Fibroblast of peridontal ligament (primary cell): ENCODE data around the gene AREG.
"Not testable (repeated sequence)": the region's sequence is repeated elsewhere in the genome, so short reads cannot be mapped to it uniquely, and the experiment has no call there.

ENCODE experiments used
- DNase-seq: peaks from one replicate; pipeline ENCODE4 v3.0.0-alpha.2; 2010; ENCODE audit errors: extremely low read depth

AREG gene, protein sequence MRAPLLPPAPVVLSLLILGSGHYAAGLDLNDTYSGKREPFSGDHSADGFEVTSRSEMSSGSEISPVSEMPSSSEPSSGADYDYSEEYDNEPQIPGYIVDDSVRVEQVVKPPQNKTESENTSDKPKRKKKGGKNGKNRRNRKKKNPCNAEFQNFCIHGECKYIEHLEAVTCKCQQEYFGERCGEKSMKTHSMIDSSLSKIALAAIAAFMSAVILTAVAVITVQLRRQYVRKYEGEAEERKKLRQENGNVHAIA

DNA sequence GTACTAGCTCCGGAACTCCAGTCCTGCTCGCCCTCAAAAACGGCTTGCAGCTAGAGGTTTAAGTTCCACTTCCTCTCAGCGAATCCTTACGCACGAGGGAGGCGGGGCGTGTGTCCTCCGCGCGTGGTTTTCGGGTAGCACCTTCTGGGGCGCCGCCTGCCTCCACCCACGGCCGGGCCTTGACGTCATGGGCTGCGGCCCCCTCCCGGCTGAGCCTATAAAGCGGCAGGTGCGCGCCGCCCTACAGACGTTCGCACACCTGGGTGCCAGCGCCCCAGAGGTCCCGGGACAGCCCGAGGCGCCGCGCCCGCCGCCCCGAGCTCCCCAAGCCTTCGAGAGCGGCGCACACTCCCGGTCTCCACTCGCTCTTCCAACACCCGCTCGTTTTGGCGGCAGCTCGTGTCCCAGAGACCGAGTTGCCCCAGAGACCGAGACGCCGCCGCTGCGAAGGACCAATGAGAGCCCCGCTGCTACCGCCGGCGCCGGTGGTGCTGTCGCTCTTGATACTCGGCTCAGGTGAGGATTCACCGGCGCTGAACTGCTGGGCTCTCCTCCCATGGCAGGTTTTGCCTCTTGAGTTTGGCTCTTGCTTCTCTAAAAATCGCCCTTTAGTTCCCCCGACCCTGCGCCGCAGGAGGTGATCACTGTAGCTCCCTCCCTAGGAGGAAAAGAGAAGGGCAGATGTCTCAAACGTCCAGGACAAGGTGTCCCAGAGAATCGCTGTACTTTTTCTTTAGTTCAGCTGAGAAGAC lies at the start of gene AREG:
Gene AREG (plus strand): TSS at position 246 of the 752 bp plus-strand sequence. CDS start 210 bp downstream, at position 456.
- peak; percentile 60 for DNase-seq

DNA sequence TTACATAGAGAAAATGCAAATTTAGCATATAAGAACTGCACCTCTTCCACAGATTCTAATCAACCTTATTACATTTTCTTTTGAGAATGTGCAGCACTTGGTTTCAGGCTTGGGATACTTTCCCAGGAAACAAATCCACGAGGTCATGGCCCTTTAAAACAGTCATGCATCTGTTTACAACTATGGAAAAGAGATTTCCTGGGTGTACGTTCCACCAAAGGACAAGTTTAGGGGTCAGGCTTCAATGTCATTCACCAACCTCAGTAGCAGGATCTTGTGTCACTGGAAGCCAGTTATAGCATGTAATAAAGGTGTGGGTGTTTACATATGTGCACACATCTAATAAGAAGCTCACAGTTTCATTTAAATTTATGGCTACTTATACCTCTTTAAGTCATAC lies 49.3 kb upstream of the AREG start:
- DNase-seq = peak; percentile 63

DNA sequence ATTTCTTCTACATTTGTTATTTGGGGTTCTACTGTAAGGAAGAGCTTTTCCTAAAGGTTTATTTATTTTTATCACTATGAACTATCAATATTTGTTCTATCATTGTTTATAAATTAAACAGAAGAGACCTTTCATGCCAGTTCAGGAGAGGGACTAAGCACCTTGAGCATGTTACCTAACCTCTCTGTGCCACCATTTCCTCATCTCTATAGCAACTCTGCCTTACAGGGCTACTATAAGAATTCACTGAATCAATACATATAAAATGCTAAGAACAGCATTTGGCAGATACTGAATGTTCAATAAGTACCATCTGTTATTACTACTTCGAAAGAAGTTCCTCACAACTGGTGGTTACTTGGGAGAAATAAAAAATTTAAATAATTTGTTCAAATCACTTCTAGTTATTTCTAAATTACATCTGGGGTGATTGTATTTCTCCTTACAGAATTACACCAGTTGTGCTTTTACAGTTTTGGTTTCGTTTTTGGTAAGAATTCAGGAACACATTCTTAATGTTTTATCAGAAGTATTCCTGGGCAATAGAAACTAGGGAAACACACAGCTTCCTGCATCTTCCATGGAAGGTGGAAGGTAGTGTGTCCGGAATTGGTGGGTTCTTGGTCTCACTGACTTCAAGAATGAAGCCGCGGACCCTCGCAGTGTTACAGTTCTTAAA lies 47.0 kb upstream of the AREG start:
- DNase-seq = peak; percentile 71

DNA sequence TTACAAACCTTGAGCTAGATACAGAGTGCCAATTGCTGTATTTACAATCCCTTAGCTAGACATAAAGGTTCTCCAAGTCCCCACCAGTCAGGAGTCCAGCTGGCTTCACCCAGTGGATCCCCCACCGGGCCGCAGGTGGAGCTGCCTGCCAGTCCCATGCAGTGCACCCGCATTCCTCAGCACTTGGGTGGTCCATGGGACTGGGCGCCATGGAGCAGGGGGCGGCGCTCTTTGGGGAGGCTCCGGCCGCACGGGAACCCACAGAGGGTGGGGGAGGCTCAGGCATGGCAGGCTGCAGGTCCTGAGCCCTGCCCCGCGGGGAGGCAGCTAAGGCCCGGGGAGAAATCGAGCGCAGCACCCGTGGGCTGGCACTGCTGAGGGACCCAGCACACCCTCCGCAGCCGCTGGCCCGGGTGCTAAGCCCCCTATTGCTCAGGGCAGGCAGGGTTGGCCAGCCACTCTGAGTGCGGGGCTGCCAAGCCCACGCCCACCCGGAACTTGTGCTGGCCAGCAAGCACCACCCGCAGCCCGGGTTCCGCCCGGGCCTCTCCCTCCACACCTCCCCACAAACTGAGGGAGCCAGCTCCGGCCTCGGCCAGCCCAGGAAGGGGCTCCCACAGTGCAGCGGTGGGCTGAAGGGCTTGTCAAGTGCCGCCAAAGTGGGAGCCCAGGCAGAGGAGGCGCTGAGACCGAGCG lies 45.9 kb upstream of the AREG start:
- DNase-seq = not testable (repeated sequence)

DNA sequence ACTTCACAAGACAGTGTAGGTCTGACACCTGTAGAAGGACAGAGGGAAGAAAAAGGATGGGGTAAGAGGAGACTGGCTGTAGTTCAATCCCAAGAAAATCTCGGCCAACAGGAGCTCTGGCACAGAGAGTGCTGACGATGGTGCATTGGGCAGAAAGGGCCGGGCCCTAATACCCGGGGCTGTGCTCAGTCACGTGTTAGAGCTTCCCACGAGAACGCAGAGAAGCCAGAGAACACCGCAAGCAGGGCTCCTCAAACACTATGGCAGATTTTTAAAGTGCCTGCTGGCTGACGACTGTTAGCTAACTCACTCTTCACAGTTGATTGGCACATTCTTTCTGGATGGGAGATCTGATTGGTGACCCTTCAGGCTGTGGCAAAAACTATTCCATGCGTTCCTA lies 44.5 kb upstream of the AREG start:
- no peak for DNase-seq

DNA sequence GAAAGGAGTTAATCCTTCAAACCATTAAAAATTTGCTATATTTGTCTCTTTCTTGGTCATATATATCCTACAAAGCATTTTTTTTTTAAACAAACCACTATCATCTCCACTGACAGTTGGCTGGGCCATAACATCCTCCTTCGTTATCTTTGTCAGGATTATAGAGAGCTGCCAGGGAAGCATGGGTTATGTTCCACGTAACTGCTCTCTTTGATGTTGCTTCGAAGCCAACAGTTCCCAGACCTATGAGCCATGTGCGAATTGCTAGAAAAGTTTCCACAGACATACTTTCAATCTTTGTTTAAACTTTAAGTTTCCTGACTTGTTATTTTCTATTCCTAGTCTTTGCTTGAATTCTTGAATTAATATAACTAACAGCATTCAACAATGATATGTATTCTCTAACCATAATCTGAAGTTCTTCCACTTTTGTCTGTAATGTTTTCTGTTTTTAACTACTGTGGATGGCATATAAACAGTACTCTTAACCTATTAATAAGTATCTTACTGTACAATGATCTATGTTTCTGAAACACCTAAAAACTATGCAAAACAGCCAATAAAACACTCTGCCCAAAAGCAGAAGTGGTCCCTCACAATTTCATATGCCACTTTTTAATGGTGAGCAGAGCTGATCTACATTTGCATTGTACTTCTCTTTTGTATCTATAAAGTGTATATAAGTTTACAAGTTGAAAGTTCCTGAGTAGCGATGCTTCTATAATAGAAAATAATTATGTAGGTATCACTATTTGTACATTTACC lies 42.1 kb upstream of the AREG start:
- DNase-seq = no peak

DNA sequence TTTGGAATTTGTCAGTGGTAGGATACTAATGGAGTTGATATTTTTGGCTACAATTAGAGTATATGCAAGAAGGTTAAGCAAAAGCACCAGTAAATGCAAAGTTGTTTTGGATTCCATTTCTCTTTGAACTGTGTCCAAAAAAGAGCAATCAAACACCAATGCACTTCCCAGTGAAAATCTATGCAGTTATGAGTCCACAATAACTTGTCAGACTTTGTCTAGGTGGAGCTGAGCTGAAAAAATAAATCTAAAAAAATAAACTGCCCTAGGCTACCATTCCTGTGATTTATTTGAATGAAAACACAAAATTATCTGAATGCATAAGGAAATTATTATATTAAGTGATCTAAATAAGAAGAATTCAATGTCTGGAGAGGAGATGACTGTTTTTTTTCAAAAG lies 37.0 kb upstream of the AREG start:
- no peak for DNase-seq

DNA sequence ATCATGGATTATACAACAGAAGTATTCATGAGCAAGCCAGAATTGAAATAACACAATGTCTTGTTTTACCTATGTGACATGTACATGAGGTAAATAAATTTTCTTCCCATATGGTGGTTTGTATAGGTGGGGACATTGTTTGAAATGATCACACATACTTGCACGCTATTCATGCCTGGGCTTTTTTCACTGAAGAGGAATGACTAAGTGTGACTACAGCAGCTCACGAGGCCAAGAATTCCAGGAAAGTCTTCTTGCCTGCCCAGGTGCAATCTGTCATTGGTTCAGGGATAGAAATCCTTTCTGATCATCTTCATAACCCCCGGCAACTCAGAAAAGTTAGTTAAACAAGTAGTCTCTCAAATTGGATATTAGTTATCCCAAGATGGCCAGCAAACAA lies 36.3 kb upstream of the AREG start:
- no peak for DNase-seq

DNA sequence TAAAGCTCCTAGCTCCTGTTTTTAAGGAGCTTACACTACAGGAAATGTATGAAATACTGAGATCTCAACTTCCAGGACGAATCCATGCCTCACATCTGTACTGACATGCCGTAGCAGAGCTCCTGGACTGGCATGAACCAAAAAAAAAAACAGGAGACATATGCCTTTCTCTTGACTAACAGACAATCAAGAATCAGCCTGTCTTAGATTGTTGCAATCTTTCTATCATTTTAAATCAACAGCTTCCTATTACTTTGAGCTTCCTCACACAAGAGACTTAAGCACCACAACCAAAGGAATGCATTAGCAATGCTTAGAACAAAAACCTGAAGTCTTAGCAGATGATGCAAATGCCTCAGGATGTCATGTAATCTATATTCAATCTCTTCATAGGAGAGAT lies 34.7 kb upstream of the AREG start:
- peak; percentile 25 for DNase-seq

DNA sequence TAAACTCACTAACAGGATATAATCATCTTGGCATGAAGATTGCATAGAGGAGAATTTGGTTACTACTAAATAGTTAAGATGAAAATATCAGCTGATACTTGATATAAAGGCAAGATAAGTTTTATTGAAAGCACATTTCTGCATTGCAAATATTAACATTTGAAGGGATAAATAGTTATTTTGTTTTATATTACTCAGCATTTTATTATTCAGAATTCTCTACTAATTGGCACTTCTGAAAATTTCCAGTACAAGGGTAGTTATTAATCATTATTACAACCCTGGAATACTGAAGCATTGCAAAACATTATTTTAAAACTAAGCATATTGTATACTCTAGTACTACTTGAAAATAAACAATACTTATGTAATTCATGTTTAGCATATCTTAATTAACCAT lies 32.7 kb upstream of the AREG start:
- no peak for DNase-seq

DNA sequence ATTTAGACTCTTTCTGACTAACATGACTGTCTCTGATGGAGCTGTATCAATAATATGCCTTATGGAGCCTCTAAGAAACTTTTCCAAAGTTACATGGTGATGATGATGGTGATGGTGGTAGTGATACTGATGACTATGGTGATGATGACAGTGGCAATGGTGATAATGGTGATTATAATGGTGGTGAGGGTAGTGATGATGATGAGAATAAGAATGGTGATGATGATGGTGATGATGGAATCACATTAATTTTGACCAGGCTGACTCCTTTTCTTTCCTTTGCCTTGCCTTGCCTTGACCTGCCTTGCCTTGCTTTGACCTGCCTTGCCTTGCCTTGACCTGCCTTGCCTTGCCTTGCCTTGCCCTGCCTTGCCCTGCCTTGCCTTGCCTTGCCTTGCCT lies 31.7 kb upstream of the AREG start:
- DNase-seq = no peak

DNA sequence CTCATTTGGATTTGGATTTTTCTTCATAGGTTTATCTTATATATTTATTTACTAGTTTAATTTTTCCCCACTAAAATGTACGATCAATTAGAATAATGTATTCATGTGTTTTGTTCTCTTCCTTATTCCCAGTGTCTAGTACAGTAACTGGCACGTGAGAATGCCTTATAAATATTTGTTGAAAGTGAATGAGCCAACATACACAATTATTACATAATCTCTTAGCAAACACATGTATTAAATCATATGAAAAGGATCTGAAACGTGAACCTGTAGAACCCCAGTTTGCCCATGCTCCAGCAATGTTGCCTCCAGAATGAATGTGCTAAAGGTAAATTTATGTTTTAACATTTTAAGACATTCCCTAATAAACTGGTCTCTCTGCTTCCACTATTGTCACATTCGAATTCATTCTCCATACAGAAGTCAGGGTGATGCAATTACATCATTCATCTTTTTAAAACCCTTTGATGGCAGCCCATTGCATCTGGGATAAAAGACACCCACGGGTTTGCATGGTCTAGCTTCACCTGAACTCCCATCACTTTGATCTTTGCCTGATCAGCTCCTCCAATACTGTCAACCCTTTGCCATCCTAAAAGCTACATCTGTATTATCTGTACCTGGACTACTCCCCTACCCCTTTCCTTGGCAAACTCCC lies 30.7 kb upstream of the AREG start:
- no peak for DNase-seq

DNA sequence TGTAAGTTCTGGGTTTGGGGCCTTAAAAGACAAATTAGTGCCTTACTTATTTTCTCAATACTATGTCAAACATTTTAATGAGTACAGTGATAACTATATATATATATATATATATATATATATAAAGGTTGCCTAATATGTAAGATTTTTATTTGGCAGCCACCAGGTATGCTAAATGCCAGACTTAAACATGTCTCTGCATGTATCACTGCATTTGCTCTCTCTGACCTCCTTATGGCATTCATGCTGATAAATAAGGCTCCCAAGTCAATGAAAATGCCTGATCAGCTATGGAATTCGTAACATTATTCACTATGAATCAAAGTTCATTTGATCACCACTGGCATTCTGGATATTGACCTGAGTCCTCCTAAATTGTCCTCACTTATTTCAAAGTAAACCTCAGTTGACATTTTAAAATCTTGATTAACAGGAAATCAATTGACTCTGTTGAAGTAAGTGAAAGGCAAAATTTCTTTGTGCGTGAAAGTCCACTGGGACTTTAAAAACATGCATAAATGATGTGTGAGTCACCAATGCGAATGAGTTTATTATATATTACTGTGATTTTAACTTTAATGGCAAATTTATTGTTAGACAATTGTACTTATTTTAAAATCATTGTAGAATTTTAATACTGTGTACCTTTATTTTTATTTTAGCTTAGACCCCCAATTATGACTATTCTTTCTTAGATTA lies 29.2 kb upstream of the AREG start:
- peak; percentile 36 for DNase-seq

DNA sequence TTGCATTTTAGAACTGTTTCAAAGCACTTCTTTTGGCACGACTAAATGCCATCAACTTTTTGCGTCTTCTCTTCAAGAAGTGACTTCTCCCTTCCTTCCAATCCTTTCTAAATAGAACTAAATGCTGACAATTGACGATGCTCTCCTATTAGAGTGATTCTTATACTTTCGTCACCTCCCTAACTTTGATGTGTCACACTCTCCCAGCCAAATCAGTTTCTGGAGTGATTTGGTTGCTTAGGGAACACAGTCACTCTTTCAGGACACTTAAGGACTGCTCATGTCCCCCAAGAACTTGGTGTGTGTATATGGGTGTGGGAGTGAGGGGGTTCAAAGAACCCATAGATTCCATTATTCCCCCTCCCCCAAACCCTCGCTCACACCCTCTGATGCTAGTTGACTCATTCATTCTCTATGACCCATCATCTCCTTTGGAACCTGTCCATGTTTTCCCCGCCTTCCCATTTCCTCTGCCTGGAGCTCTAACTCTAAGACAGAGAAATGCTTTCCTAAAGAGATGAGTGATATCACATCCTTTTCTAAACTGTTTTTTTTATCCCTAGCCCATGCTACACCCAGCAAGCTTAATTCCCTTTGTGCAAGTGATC lies 26.8 kb upstream of the AREG start:
- DNase-seq = peak; percentile 80

DNA sequence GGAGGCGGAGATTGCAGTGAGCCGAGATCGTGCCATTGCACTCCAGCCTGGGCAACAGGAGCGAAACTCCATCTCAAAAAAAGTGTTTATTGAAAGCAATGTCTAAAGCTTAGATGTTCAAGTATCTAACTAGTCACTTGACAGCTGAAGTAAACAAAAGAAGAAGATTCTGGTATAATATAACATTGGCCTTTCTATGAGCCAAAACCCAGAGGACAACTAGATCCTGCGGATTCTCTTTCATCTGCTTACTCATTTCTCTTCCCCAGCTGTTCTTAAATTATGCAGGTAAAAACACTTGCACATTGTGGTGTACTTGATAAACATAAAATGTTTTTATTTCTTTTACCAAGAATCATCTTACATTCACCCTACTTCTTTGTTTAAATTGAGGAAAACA lies 24.1 kb upstream of the AREG start:
- no peak for DNase-seq

DNA sequence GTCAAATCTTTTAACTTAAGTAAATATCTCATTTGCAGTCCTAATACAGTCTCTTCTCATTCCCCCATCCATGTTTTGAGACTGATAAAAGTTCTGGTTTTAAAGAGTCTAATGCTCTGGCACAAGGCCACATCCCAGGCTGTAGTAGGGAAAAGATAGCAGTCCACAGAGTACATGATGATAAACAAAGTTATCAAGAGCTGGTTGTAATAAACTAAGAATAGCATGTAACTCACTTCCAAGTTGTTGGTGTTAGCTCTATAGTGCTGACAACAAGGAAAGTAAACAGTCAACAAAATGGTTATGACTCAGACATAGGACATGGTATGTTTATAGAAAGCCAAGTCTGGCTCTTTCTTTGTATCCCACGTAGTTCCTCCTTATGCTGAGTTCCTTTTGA lies 21.8 kb upstream of the AREG start:
- DNase-seq = peak; percentile 59

DNA sequence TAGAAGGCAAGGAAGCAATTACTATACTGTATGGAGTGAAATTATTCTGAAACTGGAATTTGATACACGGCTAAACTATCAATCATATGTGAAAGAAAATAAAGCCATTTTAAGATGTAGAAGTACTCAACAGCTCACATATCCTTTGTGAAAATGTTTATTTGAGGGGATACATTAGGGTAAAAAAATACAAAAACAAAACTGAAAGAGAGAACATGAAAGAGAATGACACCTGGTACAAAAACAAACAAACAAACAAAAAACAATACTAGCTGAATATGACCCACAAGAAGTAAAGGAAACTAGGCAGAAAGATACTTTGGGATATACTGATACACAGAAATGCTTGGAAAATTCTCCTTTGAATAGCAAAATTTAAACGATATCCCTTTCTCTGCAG lies 20.8 kb upstream of the AREG start:
- no peak for DNase-seq

DNA sequence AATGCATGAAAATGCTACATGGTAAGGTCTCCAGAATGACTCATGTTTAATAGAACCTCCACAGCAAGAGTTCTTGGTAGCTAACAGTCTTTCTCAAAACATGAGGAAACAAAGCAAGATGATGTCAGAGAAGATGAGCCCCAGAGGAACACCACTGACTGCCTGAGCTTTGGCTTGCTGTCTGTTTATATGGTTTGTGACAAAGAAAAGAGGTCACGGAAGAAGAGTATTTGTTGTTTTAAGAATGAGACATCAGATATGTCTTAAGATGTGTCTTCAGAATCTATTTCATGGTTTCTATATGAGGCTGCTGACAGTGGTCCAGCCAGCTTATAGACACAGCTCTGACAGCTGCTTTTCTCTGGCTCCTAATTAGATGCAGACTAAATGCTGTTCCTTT lies 18.8 kb upstream of the AREG start:
- DNase-seq = peak; percentile 90

DNA sequence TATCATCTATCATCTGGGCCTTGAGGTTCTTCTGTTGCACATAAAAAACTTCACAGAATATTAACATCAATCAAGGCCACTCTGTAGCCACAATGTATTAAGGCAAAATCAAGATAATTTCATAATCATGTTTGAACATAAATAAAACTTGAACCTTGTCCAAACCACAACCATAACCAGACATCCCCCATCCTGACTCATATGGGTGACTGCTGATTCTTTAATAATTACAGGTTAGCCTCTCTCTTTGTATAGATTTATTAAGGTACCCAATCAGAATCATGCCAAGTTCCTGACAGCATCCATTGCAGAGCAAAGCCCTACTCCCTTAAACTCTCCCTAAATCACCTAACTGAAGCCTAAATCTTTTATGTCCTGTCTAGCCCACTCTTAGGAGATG lies 16.7 kb upstream of the AREG start:
- no peak for DNase-seq
